PC-3 (cell line): ENCODE measurements around the gene MGAT3. TPM values are rescaled to one million over a fixed set of nuclear protein-coding genes. Genes with fewer than 3 reads are reported as not detected.

Experiments used
- ATAC-seq: fragments of 200-7000 bp; cut with Tn5 transposase; 2 replicates; pipeline ENCODE4 v1.9.1; 2020; ENCODE audit warnings: mild to moderate bottlenecking, moderate library complexity
- BruUV-seq: library from RNA; stranded (reverse); fragments of 400-500 nt; replicated peaks from 2 replicates; lab custom pipeline; 2021; lab: Mats Ljungman, UMichigan
- CTCF ChIA-PET: fragments of 300-600 bp; sonication (Branson Sonifier 250); formaldehyde crosslinking; loops from one replicate; lab custom pipeline; 2022; ENCODE audit warnings: antibody characterized with exemption; lab: Charles Lee
- POLR2A ChIA-PET: fragments of 300-600 bp; sonication (Branson Sonifier 250); formaldehyde crosslinking; loops from one replicate; lab custom pipeline; 2022; ENCODE audit warnings: antibody characterized with exemption; ENCODE audit not compliant: unreplicated experiment; lab: Charles Lee
- DNase-seq: peaks from one replicate; pipeline ENCODE4 v3.0.0-alpha.2; 2015
- H2AFZ ChIP-seq: fragments of 300-600 bp; sonication (generic); 2 replicates; pipeline ENCODE4 v1.6.0; 2016; ENCODE audit warnings: antibody characterized with exemption, low read length
- H3F3A ChIP-seq: fragments of 300-600 bp; sonication (generic); one replicate; pipeline ENCODE4 v1.6.0; 2017; ENCODE audit warnings: antibody characterized with exemption, low read length, control low read depth, mild to moderate bottlenecking; ENCODE audit not compliant: unreplicated experiment
- H3K27ac ChIP-seq: fragments of 300-600 bp; sonication (generic); 2 replicates; pipeline ENCODE4 v1.5.1; 2016; ENCODE audit warnings: mild to moderate bottlenecking, low read length
- H3K27me3 ChIP-seq: fragments of 300-600 bp; sonication (generic); 2 replicates; pipeline ENCODE4 v1.6.1; 2016; ENCODE audit warnings: low read length, mixed read lengths
- H3K36me3 ChIP-seq: fragments of 300-600 bp; sonication (generic); 2 replicates; pipeline ENCODE4 v1.6.1; 2016; ENCODE audit warnings: low read depth, mixed run types, low read length, mixed read lengths
- H3K4me1 ChIP-seq: fragments of 300-600 bp; sonication (generic); 2 replicates; pipeline ENCODE4 v1.5.1; 2016; ENCODE audit warnings: low read length; ENCODE audit not compliant: insufficient read depth
- H3K4me2 ChIP-seq: fragments of 300-600 bp; sonication (generic); 2 replicates; pipeline ENCODE4 v1.6.0; 2016; ENCODE audit warnings: low read length
- H3K4me3 ChIP-seq: fragments of 300-600 bp; sonication (generic); 2 replicates; pipeline ENCODE4 v1.5.1; 2016; ENCODE audit warnings: mild to moderate bottlenecking, low read length, mixed read lengths
- H3K79me2 ChIP-seq: fragments of 300-600 bp; sonication (generic); 2 replicates; pipeline ENCODE4 v1.6.1; 2017; ENCODE audit warnings: low read length, mixed read lengths
- H3K9ac ChIP-seq: fragments of 300-600 bp; sonication (generic); 2 replicates; pipeline ENCODE4 v1.6.0; 2016; ENCODE audit warnings: mild to moderate bottlenecking, low read length
- H3K9me2 ChIP-seq: fragments of 300-600 bp; sonication (generic); replicated peaks from 2 replicates; pipeline ENCODE4 v1.6.1; 2016; ENCODE audit warnings: mixed run types, low read length, mixed read lengths
- H3K9me3 ChIP-seq: fragments of 300-600 bp; sonication (generic); 2 replicates; pipeline ENCODE4 v1.6.1; 2016; ENCODE audit warnings: low read length, mixed read lengths
- H4K20me1 ChIP-seq: fragments of 300-600 bp; sonication (generic); 2 replicates; pipeline ENCODE4 v1.6.1; 2016; ENCODE audit warnings: low read length, mixed read lengths
- CTCF ChIP-seq: fragments of 300-600 bp; sonication (generic); conservative IDR thresholded peaks from 2 replicates; pipeline ENCODE4 v1.5.1; 2017; ENCODE audit warnings: antibody characterized with exemption, low read depth, mild to moderate bottlenecking, low read length
- EZH2 ChIP-seq: fragments of 300-600 bp; sonication (generic); IDR thresholded peaks from one replicate; pipeline ENCODE4 v1.6.1; 2017; ENCODE audit warnings: antibody characterized with exemption, mild to moderate bottlenecking, low read length; ENCODE audit not compliant: unreplicated experiment
- EZH2phosphoT487 ChIP-seq: fragments of 300-600 bp; sonication (generic); IDR thresholded peaks from 2 replicates; pipeline ENCODE4 v1.6.1; 2018; ENCODE audit warnings: mild to moderate bottlenecking, antibody characterized with exemption, low read length, borderline replicate concordance
- intact Hi-C: fragments of 100-400 bp; cut with micrococcal nuclease; formaldehyde crosslinking; loops from 2 replicates; pipeline ENCODE4 v1.9.0; 2023
- total RNA-seq: library from RNA; depleted of rRNA; stranded (reverse); fragments of >200 nt; gene quantifications from 2 replicates; pipeline ENCODE4 v1.2.3, GENCODE V29; 2014

MGAT3 gene
- total RNA-seq, 1 experiment from 2014 or later = not detected

GRCh38 chr22:39416319-39416718 is 40.5 kb upstream of the MGAT3 start:
- H3K4me2 ChIP-seq = no peak overlapping the region
- no peaks in the 10 kb centered on the region for H3K27me3 ChIP-seq
- intact Hi-C loops = no loop called here
- H3K4me1 ChIP-seq = no peaks in the 10 kb centered on the region
- DNase-seq = no peak
- no peak overlapping the region for H3K4me3 ChIP-seq
- POLR2A ChIA-PET = no interaction called here
- no peak overlapping the region for H2AFZ ChIP-seq
- H3K79me2 ChIP-seq = no peaks in the 10 kb centered on the region
- H3F3A ChIP-seq = no peaks in the 10 kb centered on the region
- CTCF ChIA-PET = no interaction called here
- H3K27ac ChIP-seq = no peak overlapping the region
- no peaks in the 10 kb centered on the region for H3K9me2 ChIP-seq
- no peak for ATAC-seq
- no peaks in the 10 kb centered on the region for H4K20me1 ChIP-seq
- no peak for TF ChIP-seq EZH2phosphoT487
- no peak for TF ChIP-seq EZH2
- TF ChIP-seq CTCF = no peak
- no peaks in the 10 kb centered on the region for H3K9me3 ChIP-seq
- H3K36me3 ChIP-seq = no peaks in the 10 kb centered on the region
- H3K9ac ChIP-seq = no peak overlapping the region
- no TSS peak for BruUV-seq

DNA sequence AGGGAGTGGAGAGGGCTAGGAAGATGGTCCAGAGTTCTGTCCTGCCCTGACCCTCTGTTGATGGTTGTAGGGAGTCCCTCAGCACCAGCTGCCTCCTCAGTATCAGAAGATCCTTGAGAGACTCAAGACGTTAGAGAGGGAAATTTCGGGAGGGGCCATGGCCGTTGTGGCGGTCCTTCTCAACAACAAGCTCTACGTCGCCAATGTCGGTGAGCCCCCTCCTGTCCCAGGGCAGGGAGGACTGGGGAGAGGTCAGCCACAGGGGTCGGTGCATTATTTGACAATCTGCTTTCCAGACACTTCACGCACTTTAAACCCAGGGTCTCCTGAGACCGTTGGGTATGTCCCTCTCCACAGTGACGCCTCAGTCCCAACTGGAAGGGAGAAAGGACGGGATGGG is 39.2 kb upstream of the MGAT3 start:
- ChIA-PET CTCF (no interaction called here), POLR2A (no interaction called here)
- intact Hi-C loops = no loop called here

GRCh38 chr22:39418696-39419095 is 38.1 kb upstream of the MGAT3 start:
- ChIA-PET POLR2A (no interaction called here), CTCF (no interaction called here)
- intact Hi-C loops = no loop called here
- Histone ChIP-seq H3K4me1 (no peaks in the 10 kb centered on the region), H3K4me2 (no peak overlapping the region), H3K9ac (no peak overlapping the region), H3K9me3 (no peaks in the 10 kb centered on the region), H3K79me2 (no peaks in the 10 kb centered on the region), H3K4me3 (no peak overlapping the region), H4K20me1 (no peaks in the 10 kb centered on the region), H3K36me3 (no peaks in the 10 kb centered on the region), H3K27ac (no peak overlapping the region), H3K9me2 (no peaks in the 10 kb centered on the region), H3F3A (no peaks in the 10 kb centered on the region), H3K27me3 (no peaks in the 10 kb centered on the region), H2AFZ (no peak overlapping the region)
- no peak for ATAC-seq
- DNase-seq = no peak
- TF ChIP-seq EZH2 = no peak
- TF ChIP-seq EZH2phosphoT487 = no peak
- TF ChIP-seq CTCF = no peak
- no TSS peak for BruUV-seq

More for the DNA sequence above, 39.2 kb upstream of the MGAT3 start:
- no TSS peak for BruUV-seq
- H3K4me3 ChIP-seq = no peak overlapping the region
- H3K79me2 ChIP-seq = no peaks in the 10 kb centered on the region
- no peaks in the 10 kb centered on the region for H3K27me3 ChIP-seq
- H3F3A ChIP-seq = no peaks in the 10 kb centered on the region
- H3K36me3 ChIP-seq = no peaks in the 10 kb centered on the region
- no peak overlapping the region for H3K4me2 ChIP-seq
- DNase-seq (no peak), ATAC-seq (no peak)
- H3K9me2 ChIP-seq = no peaks in the 10 kb centered on the region
- H3K27ac ChIP-seq = no peak overlapping the region
- H2AFZ ChIP-seq = no peak overlapping the region
- no peaks in the 10 kb centered on the region for H4K20me1 ChIP-seq
- H3K9me3 ChIP-seq = no peaks in the 10 kb centered on the region
- H3K4me1 ChIP-seq = no peaks in the 10 kb centered on the region
- no peak overlapping the region for H3K9ac ChIP-seq
- no peak for TF ChIP-seq EZH2
